IPS-NIHi11 (cell line): ENCODE measurements around the gene PNKD.
A peak's percentile ranks its signal among the peaks of the same experiment; 100 is the strongest.
"Not testable (repeated sequence)": the region's sequence is repeated elsewhere in the genome, so short reads cannot be mapped to it uniquely, and the experiment has no call there.

Experiments
- DNase-seq: peaks from one replicate; pipeline ENCODE4 v3.0.0; 2012; ENCODE audit warnings: mixed read lengths, low spot score

The PNKD gene

GRCh38 chr2:218292048-218293014 is 22.0 kb downstream of the PNKD start, which contains the start of gene TMBIM1:
TSS of gene TMBIM1 (minus strand) at chr2:218292503. CDS start at chr2:218282141, 10,362 bp downstream.
- peak; percentile 98 for DNase-seq

DNA sequence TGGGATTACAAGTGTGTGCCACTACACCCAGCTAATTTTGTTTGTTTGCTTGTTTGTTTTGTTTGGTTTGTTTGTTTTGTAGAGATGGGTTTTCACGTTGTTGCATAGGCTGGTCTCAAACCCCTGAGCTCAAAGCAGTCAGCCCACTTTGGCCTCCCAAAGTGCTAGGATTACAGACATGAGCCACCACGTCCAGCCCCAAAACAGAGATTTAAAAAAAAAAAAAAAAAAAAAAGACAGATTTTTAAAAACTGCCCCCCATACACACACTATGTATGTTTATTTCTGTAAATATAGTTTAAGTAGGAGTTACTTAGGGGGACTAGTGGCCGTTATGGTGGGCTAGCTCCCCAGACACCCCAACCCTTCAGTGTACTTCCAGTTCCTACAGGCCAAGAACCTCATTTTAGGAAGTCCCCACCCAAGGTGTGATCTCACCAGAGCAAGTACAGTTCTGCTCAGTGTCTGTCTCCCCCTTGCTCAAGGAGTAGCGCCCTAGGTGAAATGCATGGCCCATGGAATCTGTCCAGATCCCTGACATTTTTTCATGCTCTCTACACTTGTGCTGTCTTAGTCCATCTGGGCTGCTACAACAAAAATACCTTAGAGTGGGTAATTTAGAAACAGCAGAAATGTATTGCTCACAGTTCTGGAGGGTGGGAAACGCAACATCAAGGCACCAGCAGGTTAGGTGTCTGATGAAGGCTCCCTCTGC is 23.6 kb downstream of the PNKD start:
- no peak for DNase-seq

- no peak for DNase-seq
Measured at GRCh38 chr2:218294430-218295022, 24.2 kb downstream of the PNKD start.

DNA sequence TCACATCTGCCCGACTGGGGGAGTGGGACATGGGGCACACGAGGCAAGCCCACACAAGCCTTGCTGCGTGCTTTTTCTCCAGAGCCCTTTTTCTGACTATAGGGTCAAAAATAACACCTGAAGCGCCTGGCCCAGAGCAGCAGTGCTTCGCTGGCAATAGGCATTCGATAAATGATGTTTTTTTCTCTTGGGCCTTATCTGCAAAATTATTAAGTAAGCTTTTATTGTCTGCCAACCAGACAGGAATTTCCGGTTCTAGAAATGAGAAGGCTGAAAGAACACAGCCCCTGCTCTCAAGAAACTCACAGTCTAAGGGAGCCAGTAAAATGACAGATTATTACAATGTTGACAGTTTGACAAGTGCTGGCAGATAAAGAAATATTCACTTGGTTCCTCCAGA is 24.7 kb downstream of the PNKD start:
- DNase-seq: no peak

DNA sequence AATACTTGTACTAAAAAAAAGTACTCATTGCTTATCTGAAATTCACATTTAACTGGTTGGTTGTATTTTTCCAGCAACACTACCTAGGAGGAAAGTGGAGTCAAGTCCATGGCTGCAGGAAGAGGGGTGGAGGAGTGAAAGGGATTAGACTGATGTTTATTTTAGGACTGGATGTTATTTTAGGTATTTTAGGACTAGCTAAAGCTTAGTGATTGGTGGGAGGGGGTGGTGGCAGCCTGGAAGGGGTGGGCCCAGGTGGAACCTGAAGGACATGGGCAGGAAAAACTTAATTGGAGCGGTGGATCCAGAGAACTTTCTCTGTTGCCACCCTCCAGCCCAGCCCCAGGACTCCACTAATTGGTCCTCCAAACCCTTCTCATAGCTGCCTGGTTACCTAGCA is 25.9 kb downstream of the PNKD start:
- DNase-seq: no peak

- DNase-seq: no peak
Measured at GRCh38 chr2:218296847-218297246, 26.5 kb downstream of the PNKD start.

GRCh38 chr2:218298314-218298875 is 28.1 kb downstream of the PNKD start:
- DNase-seq: no peak

- no peak for DNase-seq
Measured at GRCh38 chr2:218300141-218300540, 29.8 kb downstream of the PNKD start.

GRCh38 chr2:218301176-218301819 is 31.0 kb downstream of the PNKD start:
- DNase-seq: peak; percentile 79

DNA sequence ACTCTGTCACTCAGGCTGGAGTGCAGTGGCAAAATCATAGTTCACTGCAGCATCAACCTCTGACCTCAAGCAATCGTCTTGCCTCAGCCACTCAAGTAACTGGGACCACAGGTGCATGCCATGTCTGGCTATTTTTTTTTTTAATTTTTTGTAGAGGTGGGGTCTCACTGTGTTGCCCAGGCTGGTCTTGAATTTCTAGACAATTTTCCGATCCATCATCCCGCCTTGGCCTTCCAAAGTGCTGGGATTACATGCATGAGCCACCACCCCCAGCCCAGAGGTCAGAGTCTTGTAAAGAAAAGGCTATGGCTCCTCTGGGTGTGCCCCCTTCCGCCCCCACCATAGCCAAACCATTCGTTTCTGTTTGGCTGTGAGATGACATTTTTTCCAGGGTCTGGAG is 35.1 kb downstream of the PNKD start:
- DNase-seq: no peak

GRCh38 chr2:218306184-218306920 is 36.0 kb downstream of the PNKD start:
- DNase-seq: no peak

DNA sequence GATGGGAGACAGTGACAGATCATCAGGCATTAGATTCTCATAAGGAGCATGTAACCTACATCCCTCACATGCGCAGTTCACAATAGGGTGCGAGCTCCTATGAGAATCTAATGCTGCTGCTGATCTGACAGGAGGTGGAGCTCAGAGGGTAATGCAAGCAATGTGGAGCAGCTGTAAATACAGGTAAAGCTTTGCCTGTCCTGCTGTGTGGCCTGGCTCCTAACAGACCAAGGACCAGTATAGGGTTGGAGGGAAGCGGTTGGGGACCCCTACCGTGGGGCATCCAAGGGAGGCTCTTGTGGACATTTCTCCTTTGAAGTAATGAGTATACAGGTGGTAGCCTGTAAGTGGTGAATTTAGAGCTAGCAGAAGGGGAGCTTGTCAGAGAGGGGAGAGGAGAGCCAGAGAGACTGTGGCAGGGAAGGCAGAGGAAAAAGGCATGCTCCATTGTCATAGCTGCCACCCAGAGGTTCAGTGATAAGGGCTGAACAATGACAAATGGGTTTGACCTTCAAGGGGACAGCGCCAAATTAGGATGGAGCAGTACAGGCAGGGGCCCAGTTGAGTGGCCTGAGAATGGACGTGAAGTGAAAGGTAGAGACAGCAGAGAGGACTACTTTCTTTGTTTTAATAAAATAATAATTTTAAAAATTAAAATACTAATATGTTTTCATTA is 37.2 kb downstream of the PNKD start:
- DNase-seq: no peak

DNA sequence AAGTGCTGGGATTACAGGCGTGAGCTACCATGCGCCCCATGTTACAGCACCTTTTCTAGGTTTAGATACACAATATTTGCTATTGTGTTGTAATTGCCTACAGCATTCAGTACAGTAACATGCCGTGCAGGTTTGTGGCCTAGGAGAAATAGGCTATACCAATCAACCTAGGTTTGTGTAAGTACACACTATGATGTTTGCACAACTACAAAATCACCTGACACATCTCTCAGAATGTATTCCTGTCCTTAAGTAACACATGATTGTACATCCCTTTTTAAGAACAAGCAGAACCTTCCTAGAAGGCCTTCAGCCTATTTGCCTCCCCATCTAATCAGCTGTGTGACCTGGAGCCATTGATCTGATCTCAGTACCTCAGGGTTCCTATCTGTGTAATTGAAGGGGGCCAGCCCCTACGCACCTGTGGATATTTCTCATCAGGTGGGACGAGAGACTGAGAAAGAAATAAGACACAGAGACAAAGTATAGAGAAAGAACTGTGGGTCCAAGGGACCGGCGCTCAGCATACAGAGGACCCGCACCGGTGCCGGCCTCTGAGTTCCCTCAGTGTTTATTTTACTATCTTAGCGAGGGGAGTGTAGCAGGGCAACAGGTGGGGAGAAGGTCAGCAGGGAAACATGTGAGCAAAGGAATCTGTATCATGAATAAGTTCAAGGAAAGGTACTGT is 40.7 kb downstream of the PNKD start:
- DNase-seq: no peak

- DNase-seq: not testable (repeated sequence)
Measured at GRCh38 chr2:218311541-218312266, 41.4 kb downstream of the PNKD start.

GRCh38 chr2:218312267-218312756 is 42.0 kb downstream of the PNKD start:
- DNase-seq: no peak

- no peak for DNase-seq
Measured at GRCh38 chr2:218313356-218313755, 43.0 kb downstream of the PNKD start.

GRCh38 chr2:218314764-218315163 is 44.4 kb downstream of the PNKD start:
- DNase-seq: not testable (repeated sequence)

DNA sequence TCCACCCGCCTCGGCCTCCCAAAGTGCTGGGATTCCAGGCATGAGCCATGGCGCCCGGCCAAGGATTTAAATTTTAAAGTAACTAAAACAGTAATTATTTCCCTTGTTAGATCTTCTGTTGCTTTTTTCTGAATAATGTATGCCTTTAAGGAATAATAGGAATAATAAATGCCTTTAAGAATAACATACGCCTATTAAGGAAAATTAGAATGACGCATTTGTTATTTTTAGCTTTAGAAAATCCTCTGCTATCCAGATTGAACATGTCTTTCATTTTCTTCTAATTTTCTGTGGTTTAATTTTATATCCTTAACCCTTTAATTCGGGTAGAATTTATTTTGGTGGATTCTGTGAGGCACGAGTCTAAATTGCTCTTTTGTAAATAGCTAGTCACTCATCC is 45.1 kb downstream of the PNKD start:
- no peak for DNase-seq

- DNase-seq: no peak
Measured at GRCh38 chr2:218317303-218317630, 46.9 kb downstream of the PNKD start.
